Activated CD8-positive, alpha-beta memory T cell treated with anti-CD3 and anti-CD28 coated beads, Interleukin-2, amount 50 U/mL, for 1 hour (primary cell): ENCODE data around the gene ZNF565.
"Not testable (repeated sequence)": the region's sequence is repeated elsewhere in the genome, so short reads cannot be mapped to it uniquely, and the experiment has no call there.

Experiments
- DNase-seq: peaks from one replicate; pipeline ENCODE4 v3.0.0-alpha.2; 2020; ENCODE audit errors: extremely low read depth

Gene ZNF565

DNA sequence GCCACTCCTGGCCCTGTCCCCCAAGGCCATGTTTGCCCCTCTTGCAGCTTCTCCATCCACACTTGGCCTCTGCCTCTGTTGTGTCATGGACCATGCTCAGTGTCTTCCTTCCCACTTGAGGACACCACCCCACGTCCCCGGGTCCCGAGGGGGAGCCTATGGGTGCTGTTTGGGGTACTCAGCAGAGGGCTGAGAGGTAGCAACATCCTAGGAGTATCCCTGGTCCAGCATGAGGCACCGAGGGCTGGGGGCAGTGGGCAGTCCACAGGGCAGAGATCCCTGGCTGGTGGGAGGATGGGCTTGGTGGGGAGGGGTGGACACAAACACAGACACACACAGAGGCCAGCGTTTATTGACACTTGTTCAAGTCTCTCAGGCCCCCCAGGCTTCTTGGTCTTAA lies 63.9 kb downstream of the ZNF565 start:
- no peak for DNase-seq

DNA sequence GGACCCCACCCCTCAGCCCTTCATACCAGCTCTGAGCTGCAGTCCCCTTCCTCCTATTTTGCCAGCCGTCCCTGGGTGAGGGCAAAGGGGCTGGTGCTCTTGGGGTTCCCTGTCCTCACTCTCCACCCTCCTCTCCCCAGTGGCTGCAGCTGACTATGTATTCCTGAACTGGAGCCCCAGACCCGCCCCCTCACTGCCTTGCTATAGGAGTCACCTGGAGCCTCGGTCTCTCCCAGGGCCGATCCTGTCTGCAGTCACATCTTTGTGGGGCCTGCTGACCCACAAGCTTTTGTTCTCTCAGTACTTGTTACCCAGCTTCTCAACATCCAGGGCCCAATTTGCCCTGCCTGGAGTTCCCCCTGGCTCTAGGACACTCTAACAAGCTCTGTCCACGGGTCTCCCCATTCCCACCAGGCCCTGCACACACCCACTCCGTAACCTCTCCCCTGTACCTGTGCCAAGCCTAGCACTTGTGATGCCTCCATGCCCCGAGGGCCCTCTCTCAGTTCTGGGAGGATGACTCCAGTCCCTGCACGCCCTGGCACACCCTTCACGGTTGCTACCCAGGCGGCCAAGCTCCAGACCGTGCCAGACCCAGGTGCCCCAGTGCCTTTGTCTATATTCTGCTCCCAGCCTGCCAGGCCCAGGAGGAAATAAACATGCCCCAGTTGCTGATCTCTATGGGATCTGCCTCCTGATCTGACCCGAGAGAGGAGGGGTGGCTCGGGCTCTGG lies 64.6 kb downstream of the ZNF565 start:
- no peak for DNase-seq

- no peak for DNase-seq
These were observed 69.8 kb downstream of the ZNF565 start for GRCh38 chr19:36144624-36145023.

- DNase-seq: no peak
These were observed 72.0 kb downstream of the ZNF565 start for GRCh38 chr19:36142496-36142895.

DNA sequence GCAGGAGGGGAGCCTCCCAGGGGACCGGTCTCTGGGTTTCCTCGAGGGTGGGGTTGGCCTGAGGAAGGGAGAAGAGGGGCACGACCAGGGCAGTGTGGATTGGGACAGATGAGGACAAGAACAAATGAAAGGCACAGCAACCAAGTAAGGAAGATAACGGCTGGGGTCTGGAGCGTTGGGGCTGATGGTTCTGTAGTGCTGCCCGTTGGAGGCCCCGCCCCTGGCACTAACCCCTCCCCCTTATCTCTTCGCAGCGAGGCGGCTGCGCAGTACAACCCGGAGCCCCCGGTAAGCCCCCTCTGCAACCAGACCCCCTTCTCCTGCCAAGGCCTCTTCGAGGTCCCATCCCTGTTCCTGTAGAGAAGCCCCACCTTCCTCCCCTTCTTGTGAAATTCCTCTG lies 72.4 kb downstream of the ZNF565 start:
- no peak for DNase-seq

GRCh38 chr19:36141039-36141927 lies 73.2 kb downstream of the ZNF565 start:
- DNase-seq: peak; percentile 69

DNA sequence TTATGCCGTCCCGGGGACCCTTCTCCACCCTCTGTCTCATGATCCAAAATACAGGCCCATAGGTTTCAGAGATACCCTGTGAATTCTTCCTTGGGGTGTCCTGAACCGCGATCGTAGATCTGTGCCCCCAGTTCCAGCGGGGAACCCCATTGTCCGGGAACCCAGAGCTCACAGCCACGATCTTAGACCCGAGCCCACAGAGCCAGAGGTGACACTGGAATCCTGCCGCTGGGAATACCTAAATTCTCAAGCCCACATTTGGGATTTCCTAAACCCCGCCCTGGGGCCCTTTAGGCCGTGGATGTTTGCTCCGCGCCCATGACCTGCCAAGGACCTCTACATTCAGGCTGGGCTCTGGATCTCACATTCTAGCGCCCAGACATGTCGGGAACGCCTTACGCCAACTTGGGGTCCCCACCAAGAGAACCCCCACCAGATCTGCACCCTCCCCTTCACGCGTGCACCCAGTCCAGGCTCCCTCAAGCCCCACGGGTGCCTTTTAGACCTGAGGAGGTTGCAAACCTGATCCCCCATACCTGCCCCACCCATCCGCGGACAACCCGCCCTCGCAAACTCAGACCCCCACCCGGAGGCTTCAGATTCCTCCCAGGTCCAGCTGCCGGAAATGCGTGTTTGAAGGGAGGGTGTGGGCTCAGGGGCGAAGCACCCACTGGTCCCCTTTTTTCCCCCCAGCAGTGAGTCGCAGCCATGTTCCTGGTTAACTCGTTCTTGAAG lies 74.0 kb downstream of the ZNF565 start:
- no peak for DNase-seq

- DNase-seq: peak; percentile 73
These were observed 74.8 kb downstream of the ZNF565 start, which contains the start of gene CAPNS1 for GRCh38 chr19:36139473-36140303. Gene CAPNS1 (plus strand): TSS chr19:36140066. CDS start chr19:36141012, 946 bp downstream.

GRCh38 chr19:36139120-36139472 lies 75.4 kb downstream of the ZNF565 start:
- DNase-seq: no peak

DNA sequence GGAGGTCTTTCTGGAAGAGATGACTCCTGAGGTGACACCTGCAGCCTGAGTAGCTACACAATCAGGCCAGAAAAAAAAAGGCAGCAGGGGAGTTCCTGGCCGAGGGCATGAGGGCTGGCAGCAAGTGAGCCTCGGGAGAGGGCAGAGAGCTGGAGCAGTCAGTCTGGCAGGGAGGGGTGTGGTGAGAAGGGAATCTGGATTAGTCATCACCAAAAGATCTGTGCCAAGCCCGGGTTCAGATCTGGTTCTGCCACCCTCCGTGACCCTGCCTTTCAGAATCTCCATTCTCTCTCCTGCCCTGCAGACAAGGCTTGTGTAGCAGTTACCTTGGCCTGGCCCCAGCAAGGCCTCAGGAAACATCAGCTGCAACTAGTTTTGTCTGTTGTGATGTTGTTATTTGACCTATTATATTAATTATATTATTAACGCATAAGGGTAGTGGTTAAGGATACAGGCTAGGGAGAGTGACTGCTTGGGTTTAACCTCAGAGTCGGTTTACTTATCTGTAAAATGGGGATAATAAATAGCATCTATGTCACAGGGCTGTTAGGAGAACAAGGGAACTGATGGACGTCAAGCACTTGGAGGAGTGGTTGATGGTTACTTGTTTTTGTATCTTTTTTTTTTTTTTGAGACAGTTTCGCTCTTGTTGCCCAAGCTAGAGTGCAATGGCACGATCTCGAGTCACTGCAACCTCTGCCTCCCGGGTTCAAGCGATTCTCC lies 77.3 kb downstream of the ZNF565 start:
- DNase-seq: no peak

- not testable (repeated sequence) for DNase-seq
These were observed 79.6 kb downstream of the ZNF565 start for GRCh38 chr19:36134867-36135266.
